ENCODE measurements around the gene STK11IP. TPM values are rescaled to one million over a fixed set of nuclear protein-coding genes. Genes with fewer than 3 reads are reported as not detected.

Gene STK11IP
- total and polyA plus RNA-seq, 2 of the 4 experiments (the other 2 are of a cell fraction): 14.5 to 19.7 TPM

DNA sequence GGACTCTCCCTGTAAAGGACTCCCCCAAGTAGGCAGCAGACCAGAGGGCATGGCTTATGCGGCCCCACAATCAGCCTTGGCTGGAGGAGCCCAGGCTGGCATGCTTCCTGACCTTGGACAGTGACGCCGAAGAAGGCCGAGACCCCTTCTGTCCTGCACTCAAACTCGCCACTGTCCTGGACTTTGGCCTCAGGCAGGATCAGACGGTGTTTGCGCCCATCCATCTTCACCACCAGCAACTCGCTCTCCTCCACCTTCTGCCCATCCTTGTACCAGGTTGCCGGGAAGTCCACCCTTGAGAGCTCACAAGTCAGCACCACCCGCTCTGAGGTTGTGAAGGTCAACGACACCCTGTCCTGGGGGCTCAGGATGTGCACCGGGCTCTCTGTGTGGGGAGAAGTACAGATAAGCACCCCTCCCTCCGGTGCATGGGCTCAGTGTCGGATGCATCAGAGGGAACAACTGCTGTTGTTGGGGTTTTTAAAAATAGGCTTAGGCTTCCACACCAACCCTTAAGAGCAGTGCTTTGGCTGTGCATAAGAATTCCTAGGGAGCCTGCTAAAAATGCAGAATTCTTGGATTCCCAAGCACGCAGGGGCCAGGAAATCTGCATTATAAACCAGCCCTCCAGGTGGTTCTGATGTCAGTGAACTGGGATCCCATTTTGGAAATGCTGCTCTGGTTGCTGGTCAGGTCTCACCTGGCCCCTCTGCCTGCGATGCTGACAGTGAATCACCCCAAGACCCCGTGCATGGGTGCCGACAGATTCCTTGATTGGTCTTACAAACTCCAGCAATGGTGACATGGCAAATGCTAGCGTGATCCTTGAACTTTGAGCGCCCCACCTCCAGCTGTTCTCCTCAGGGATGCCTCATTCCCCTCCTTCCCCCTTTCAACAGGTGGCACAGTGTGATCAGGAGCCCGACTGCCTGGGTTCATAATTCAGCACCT is 32.3 kb upstream of the STK11IP start:
- no peak overlapping the region for H2BK5ac ChIP-seq (ENCODE audit: low read depth, low read length, poor library complexity, severe bottlenecking)
- no peak overlapping the region for H3K56ac ChIP-seq (ENCODE audit: extremely low read depth, insufficient read depth, low read length)
- no peak overlapping the region for H2AK9ac ChIP-seq (replicated peaks; ENCODE audit: low read depth, low read length, poor library complexity)
- DNase-seq: no peak
- no peak overlapping the region for H3K9ac ChIP-seq (ENCODE audit: low read depth, low read length)
- H2AK5ac ChIP-seq (ENCODE audit: low read depth, low read length): no peak overlapping the region
- ChIA-PET POLR2A (ENCODE audit: unreplicated experiment) (no interaction called here), CTCF (no interaction called here)
- H2BK120ac ChIP-seq (ENCODE audit: low read depth, low read length): no peak overlapping the region
- BruUV-seq (replicated peaks): no TSS peak
- H3K23ac ChIP-seq (ENCODE audit: low read depth, low read length): no peak overlapping the region
- no peaks in the 10 kb centered on the region for H3K27me3 ChIP-seq (ENCODE audit: control insufficient read depth, insufficient read depth, low read length)
- no peak overlapping the region for H3K4me2 ChIP-seq (ENCODE audit: low read depth, low read length)
- H3K4ac ChIP-seq (ENCODE audit: low read depth, low read length): no peak overlapping the region
- intact Hi-C loops (cut with micrococcal nuclease) (no loop called here), dilution Hi-C loops (cut with HindIII; ENCODE audit: low sequenced_read_pairs, unreplicated experiment) (no loop called here), in situ Hi-C loops (cut with MboI; ENCODE audit: low sequenced_read_pairs) (no loop called here)
- no peak overlapping the region for H3K18ac ChIP-seq (ENCODE audit: low read depth, low read length)
- H4K91ac ChIP-seq (ENCODE audit: insufficient read depth, low read depth, low read length): no peak overlapping the region
- H3K27ac ChIP-seq (ENCODE audit: insufficient read depth, low read length): no peak overlapping the region
- H2BK15ac ChIP-seq (ENCODE audit: low read depth, low read length): no peak overlapping the region
- no peak overlapping the region for H4K5ac ChIP-seq (ENCODE audit: low read depth, low read length)
- peaks cover 6% of the 10 kb centered on the region; the same call in 1 of the 2 replicates for H3K9me1 ChIP-seq (ENCODE audit: insufficient read depth, low read length)
- H3K9me3 ChIP-seq (ENCODE audit: control insufficient read depth, insufficient read depth, low read length): no peaks in the 10 kb centered on the region
- H3K14ac ChIP-seq (replicated peaks; ENCODE audit: low read depth, low read length): no peak overlapping the region
- H2BK20ac ChIP-seq (ENCODE audit: low read depth, low read length): no peak overlapping the region
- no peak overlapping the region for H3K4me3 ChIP-seq (ENCODE audit: insufficient read depth, low read depth, low read length)
- no peak for ATAC-seq (ENCODE audit: low read depth)
- H2AFZ ChIP-seq (replicated peaks; ENCODE audit: low read length, poor library complexity): no peak overlapping the region
- peaks cover 9 to 17% of the 10 kb centered on the region in 2 experiments for H3K79me1 ChIP-seq (ENCODE audit: low read depth in 1 of 2, low read length in 2 of 2)
- H4K20me1 ChIP-seq (ENCODE audit: insufficient read depth, low read length): peaks cover 8% of the 10 kb centered on the region; the same call in 1 of the 2 replicates
- H3K36me3 ChIP-seq (ENCODE audit: control insufficient read depth, insufficient read depth, low read length): peaks cover 26% of the 10 kb centered on the region
- no peak overlapping the region for H4K8ac ChIP-seq (ENCODE audit: low read depth in 2 of 2, low read length in 2 of 2)
- 83% methylated on average over 9 of the region's 21 CpGs; no CpG with 5 or more reads in 1 of the 2 experiments for WGBS, 2 experiments (ENCODE audit: extremely low coverage in 2 of 2, insufficient read length in 1 of 2)
- peaks cover 5% of the 10 kb centered on the region for H3K4me1 ChIP-seq (ENCODE audit: control insufficient read depth, insufficient read depth, low read length)
- TF ChIP-seq CEBPB (IDR thresholded peaks at IDR 0.05; ENCODE audit: low read depth, low read length) (no peak), MAZ (IDR thresholded peaks at IDR 0.05; ENCODE audit: borderline replicate concordance, low read depth, low read length) (no peak), FOS (IDR thresholded peaks at IDR 0.05; ENCODE audit: low read depth, low read length) (no peak), BHLHE40 (IDR thresholded peaks at IDR 0.05; ENCODE audit: low read depth, low read length) (no peak), CHD1 (IDR thresholded peaks at IDR 0.05; ENCODE audit: low read depth, low read length) (no peak), RAD21 (IDR thresholded peaks at IDR 0.05; ENCODE audit: low read length) (no peak), MXI1 (IDR thresholded peaks at IDR 0.05; ENCODE audit: borderline replicate concordance, low read depth, low read length) (no peak), NFE2L2 (IDR thresholded peaks at IDR 0.05; ENCODE audit: low read depth, low read length) (no peak), MAFK (IDR thresholded peaks at IDR 0.05; ENCODE audit: low read depth, low read length) (no peak), SMC3 (IDR thresholded peaks at IDR 0.05; ENCODE audit: low read depth, low read length) (no peak), POLR2A (IDR thresholded peaks at IDR 0.05; ENCODE audit: low read depth, low read length) (no peak), RFX5 (IDR thresholded peaks at IDR 0.05; ENCODE audit: low read depth, low read length) (no peak)
- TF ChIP-seq, protein P1, sequence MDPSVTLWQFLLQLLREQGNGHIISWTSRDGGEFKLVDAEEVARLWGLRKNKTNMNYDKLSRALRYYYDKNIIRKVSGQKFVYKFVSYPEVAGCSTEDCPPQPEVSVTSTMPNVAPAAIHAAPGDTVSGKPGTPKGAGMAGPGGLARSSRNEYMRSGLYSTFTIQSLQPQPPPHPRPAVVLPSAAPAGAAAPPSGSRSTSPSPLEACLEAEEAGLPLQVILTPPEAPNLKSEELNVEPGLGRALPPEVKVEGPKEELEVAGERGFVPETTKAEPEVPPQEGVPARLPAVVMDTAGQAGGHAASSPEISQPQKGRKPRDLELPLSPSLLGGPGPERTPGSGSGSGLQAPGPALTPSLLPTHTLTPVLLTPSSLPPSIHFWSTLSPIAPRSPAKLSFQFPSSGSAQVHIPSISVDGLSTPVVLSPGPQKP (IDR thresholded peaks at IDR 0.05; ENCODE audit: borderline replicate concordance, low read depth, low read length): no peak
- TF ChIP-seq, protein P2, sequence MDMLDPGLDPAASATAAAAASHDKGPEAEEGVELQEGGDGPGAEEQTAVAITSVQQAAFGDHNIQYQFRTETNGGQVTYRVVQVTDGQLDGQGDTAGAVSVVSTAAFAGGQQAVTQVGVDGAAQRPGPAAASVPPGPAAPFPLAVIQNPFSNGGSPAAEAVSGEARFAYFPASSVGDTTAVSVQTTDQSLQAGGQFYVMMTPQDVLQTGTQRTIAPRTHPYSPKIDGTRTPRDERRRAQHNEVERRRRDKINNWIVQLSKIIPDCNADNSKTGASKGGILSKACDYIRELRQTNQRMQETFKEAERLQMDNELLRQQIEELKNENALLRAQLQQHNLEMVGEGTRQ (IDR thresholded peaks at IDR 0.05; ENCODE audit: low read depth, low read length): no peak
- TF ChIP-seq, protein P3, sequence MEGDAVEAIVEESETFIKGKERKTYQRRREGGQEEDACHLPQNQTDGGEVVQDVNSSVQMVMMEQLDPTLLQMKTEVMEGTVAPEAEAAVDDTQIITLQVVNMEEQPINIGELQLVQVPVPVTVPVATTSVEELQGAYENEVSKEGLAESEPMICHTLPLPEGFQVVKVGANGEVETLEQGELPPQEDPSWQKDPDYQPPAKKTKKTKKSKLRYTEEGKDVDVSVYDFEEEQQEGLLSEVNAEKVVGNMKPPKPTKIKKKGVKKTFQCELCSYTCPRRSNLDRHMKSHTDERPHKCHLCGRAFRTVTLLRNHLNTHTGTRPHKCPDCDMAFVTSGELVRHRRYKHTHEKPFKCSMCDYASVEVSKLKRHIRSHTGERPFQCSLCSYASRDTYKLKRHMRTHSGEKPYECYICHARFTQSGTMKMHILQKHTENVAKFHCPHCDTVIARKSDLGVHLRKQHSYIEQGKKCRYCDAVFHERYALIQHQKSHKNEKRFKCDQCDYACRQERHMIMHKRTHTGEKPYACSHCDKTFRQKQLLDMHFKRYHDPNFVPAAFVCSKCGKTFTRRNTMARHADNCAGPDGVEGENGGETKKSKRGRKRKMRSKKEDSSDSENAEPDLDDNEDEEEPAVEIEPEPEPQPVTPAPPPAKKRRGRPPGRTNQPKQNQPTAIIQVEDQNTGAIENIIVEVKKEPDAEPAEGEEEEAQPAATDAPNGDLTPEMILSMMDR (conservative IDR thresholded peaks at IDR 0.05; ENCODE audit: low read depth, low read length): no peak

Measured in IMR-90 (cell line).